Fibroblast of lung (primary cell): Measurements from ENCODE around the gene POLN. TPM values are rescaled to one million over a fixed set of nuclear protein-coding genes. Genes with fewer than 3 reads are reported as not detected.

Experiments used
- DNase-seq, 2 donors: peaks; one replicate each; pipeline versions ENCODE4 v3.0.0 to v3.0.0-alpha.2; 2010; ENCODE audit warnings: low read depth in 2 of 2
- H2AFZ ChIP-seq: 2 replicates; pipeline ENCODE4 v1.5.1; 2012; ENCODE audit warnings: low read length, control low read depth, inconsistent platforms
- H3K27ac ChIP-seq: 2 replicates; pipeline ENCODE4 v1.5.1; 2011; ENCODE audit warnings: low read length, control low read depth; ENCODE audit not compliant: insufficient read depth
- H3K27me3 ChIP-seq: 2 replicates; pipeline ENCODE4 v1.5.1; 2011; ENCODE audit warnings: mild to moderate bottlenecking, low read length; ENCODE audit not compliant: control insufficient read depth, insufficient read depth
- H3K36me3 ChIP-seq: 2 replicates; pipeline ENCODE4 v1.5.1; 2011; ENCODE audit warnings: low read length; ENCODE audit not compliant: control insufficient read depth, insufficient read depth
- H3K4me1 ChIP-seq: 2 replicates; pipeline ENCODE4 v1.5.1; 2011; ENCODE audit warnings: low read length; ENCODE audit not compliant: control insufficient read depth, insufficient read depth; ENCODE audit errors: extremely low read depth
- H3K4me2 ChIP-seq: 2 replicates; pipeline ENCODE4 v1.5.1; 2011; ENCODE audit warnings: low read length, control low read depth; ENCODE audit not compliant: insufficient read depth; ENCODE audit errors: extremely low read depth
- H3K4me3 ChIP-seq, 4 experiments: fragments of 200-600 bp in 1 of 4; sonication (generic) in 1 of 4; replicated peaks in 1 of 4; 2 replicates each; pipeline ENCODE4 v1.5.1; 2011 to 2016; ENCODE audit warnings: low read length in 4 of 4, low read depth in 3 of 4, mild to moderate bottlenecking in 3 of 4, control low read depth in 2 of 4, inconsistent platforms in 1 of 4, mixed read lengths in 1 of 4; ENCODE audit not compliant: insufficient read depth in 1 of 4; ENCODE audit errors: control extremely low read depth in 1 of 4
- H3K79me2 ChIP-seq: 2 replicates; pipeline ENCODE4 v1.5.1; 2012; ENCODE audit warnings: mild to moderate bottlenecking, low read length, inconsistent platforms; ENCODE audit not compliant: control insufficient read depth, insufficient read depth
- H3K9ac ChIP-seq: 2 replicates; pipeline ENCODE4 v1.5.1; 2011; ENCODE audit warnings: mild to moderate bottlenecking, low read length, control low read depth; ENCODE audit not compliant: insufficient read depth
- H3K9me3 ChIP-seq: 2 replicates; pipeline ENCODE4 v1.5.1; 2012; ENCODE audit warnings: low read depth, low read length; ENCODE audit not compliant: control insufficient read depth, insufficient read depth
- H4K20me1 ChIP-seq: 2 replicates; pipeline ENCODE4 v1.5.1; 2011; ENCODE audit warnings: low read length; ENCODE audit not compliant: control insufficient read depth, insufficient read depth; ENCODE audit errors: extremely low read depth
- EZH2 ChIP-seq: IDR thresholded peaks from 2 replicates; pipeline ENCODE4 v1.5.1; 2012; ENCODE audit warnings: low read length, control low read depth, mild to moderate bottlenecking; ENCODE audit errors: missing control alignments
- polyA plus RNA-seq, 2 donors: library from polyadenylated mRNA; depleted of rRNA in 1 of 2; stranded (reverse) in 1 of 2; unstranded in 1 of 2; fragments of >200 nt; gene quantifications; 2 replicates each; pipeline ENCODE4 v1.2.1, GENCODE V29; 2011 to 2012; ENCODE audit warnings: missing spikeins in 1 of 2
- total RNA-seq: library from RNA; depleted of rRNA; stranded (reverse); fragments of >200 nt; gene quantifications from 2 replicates; pipeline ENCODE4 v1.2.1, GENCODE V29; 2014
- TF ChIP-seq, protein P1 (sequence below), 2 donors: IDR thresholded peaks in 1 of 2; conservative IDR thresholded peaks in 1 of 2; 1 replicate in 1 of 2; 2 replicates in 1 of 2; pipeline ENCODE4 v1.5.1; 2011 to 2012; ENCODE audit warnings: low read length in 2 of 2, control low read depth in 1 of 2, inconsistent platforms in 1 of 2, low read depth in 1 of 2, mild to moderate bottlenecking in 1 of 2

POLN gene
- total and polyA plus RNA-seq, 2 donors (not counting 1 experiment from before 2014, with no cell fraction given): 0.58 to 5.6 TPM

- Histone ChIP-seq H3K9ac (no peak overlapping the region), H3K27ac (no peak overlapping the region), H3K4me1 (no peaks in the 10 kb centered on the region), H3K9me3 (no peaks in the 10 kb centered on the region), H3K4me3 (no peak overlapping the region), H3K27me3 (no peaks in the 10 kb centered on the region), H3K79me2 (no peaks in the 10 kb centered on the region), H3K4me2 (no peak overlapping the region), H2AFZ (no peak overlapping the region), H3K36me3 (no peaks in the 10 kb centered on the region), H4K20me1 (no peaks in the 10 kb centered on the region)
- no peak for DNase-seq
- TF ChIP-seq EZH2: no peak
- TF ChIP-seq, protein P1, sequence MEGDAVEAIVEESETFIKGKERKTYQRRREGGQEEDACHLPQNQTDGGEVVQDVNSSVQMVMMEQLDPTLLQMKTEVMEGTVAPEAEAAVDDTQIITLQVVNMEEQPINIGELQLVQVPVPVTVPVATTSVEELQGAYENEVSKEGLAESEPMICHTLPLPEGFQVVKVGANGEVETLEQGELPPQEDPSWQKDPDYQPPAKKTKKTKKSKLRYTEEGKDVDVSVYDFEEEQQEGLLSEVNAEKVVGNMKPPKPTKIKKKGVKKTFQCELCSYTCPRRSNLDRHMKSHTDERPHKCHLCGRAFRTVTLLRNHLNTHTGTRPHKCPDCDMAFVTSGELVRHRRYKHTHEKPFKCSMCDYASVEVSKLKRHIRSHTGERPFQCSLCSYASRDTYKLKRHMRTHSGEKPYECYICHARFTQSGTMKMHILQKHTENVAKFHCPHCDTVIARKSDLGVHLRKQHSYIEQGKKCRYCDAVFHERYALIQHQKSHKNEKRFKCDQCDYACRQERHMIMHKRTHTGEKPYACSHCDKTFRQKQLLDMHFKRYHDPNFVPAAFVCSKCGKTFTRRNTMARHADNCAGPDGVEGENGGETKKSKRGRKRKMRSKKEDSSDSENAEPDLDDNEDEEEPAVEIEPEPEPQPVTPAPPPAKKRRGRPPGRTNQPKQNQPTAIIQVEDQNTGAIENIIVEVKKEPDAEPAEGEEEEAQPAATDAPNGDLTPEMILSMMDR (conservative IDR thresholded peaks at IDR 0.05 in 1 of 2, IDR thresholded peaks at IDR 0.05 in 1 of 2; ENCODE audit: low read depth in 1 of 2, low read length in 2 of 2): no peak
These were observed 115.4 kb downstream of the POLN start for GRCh38 chr4:2126309-2127043.

DNA sequence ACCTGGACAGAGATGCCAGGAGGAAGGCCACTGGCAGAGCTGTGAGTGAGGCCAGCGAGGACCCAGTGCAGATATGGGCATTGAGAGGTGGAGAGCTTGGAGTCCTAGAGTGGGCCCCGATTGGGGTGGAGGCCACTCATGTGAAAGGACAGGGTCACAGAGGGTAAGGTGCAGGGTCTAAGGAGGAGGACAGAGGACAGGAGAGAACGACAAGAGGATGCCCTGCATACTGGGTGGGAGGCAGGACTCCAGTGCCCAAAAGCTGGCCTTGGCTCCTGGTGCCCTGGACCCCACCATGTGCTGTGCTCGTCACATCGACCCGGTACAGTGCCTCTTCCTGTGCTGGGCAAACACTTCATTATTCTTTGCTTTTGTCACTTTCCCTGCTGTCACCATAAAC is 116.1 kb downstream of the POLN start:
- Histone ChIP-seq H3K9me3 (no peaks in the 10 kb centered on the region), H3K27me3 (no peaks in the 10 kb centered on the region), H3K27ac (no peak overlapping the region), H4K20me1 (no peaks in the 10 kb centered on the region), H3K4me3 (no peak overlapping the region), H3K4me1 (no peaks in the 10 kb centered on the region), H3K79me2 (no peaks in the 10 kb centered on the region), H2AFZ (no peak overlapping the region), H3K4me2 (no peak overlapping the region), H3K9ac (no peak overlapping the region), H3K36me3 (no peaks in the 10 kb centered on the region)
- DNase-seq: no peak
- no peak for TF ChIP-seq EZH2
- TF ChIP-seq, protein P1 (conservative IDR thresholded peaks at IDR 0.05 in 1 of 2, IDR thresholded peaks at IDR 0.05 in 1 of 2; ENCODE audit: low read depth in 1 of 2, low read length in 2 of 2): no peak

- Histone ChIP-seq H3K36me3 (no peaks in the 10 kb centered on the region), H2AFZ (no peak overlapping the region), H4K20me1 (no peaks in the 10 kb centered on the region), H3K9me3 (no peaks in the 10 kb centered on the region), H3K79me2 (no peaks in the 10 kb centered on the region), H3K4me2 (no peak overlapping the region), H3K27ac (no peak overlapping the region), H3K9ac (no peak overlapping the region), H3K4me3 (no peak overlapping the region), H3K27me3 (no peaks in the 10 kb centered on the region), H3K4me1 (no peaks in the 10 kb centered on the region)
- TF ChIP-seq, protein P1 (conservative IDR thresholded peaks at IDR 0.05 in 1 of 2, IDR thresholded peaks at IDR 0.05 in 1 of 2; ENCODE audit: low read depth in 1 of 2, low read length in 2 of 2): no peak
- no peak for TF ChIP-seq EZH2
- no peak for DNase-seq
These were observed 116.9 kb downstream of the POLN start for GRCh38 chr4:2125023-2125422.
